ENCODE data around the gene FBXL16.
A peak's percentile ranks its signal among the peaks of the same experiment; 100 is the strongest.

Gene FBXL16

GRCh38 chr16:734981-735881, 29.6 kb upstream of the FBXL16 start:
- no peak for DNase-seq (ENCODE audit: low read depth)

- no peak for DNase-seq (ENCODE audit: low read depth)
Observed at GRCh38 chr16:734208-734980, 28.8 kb upstream of the FBXL16 start.

GRCh38 chr16:733382-734207, 28.0 kb upstream of the FBXL16 start:
- DNase-seq (ENCODE audit: low read depth): no peak

- no peak for DNase-seq (ENCODE audit: low read depth)
Observed at GRCh38 chr16:732936-733335, 27.3 kb upstream of the FBXL16 start.

GRCh38 chr16:732332-732731, 26.7 kb upstream of the FBXL16 start:
- DNase-seq (ENCODE audit: low read depth): no peak

- no peak for DNase-seq (ENCODE audit: low read depth)
Observed at GRCh38 chr16:730666-731509, 25.3 kb upstream of the FBXL16 start.

GRCh38 chr16:729768-730665, 24.4 kb upstream of the FBXL16 start:
- no peak for DNase-seq (ENCODE audit: low read depth)

- DNase-seq (ENCODE audit: low read depth): no peak
Observed at GRCh38 chr16:728890-729744, 23.5 kb upstream of the FBXL16 start.

- DNase-seq (ENCODE audit: low read depth): peak; percentile 69
Observed at GRCh38 chr16:728131-728889, 22.7 kb upstream of the FBXL16 start.

- no peak for DNase-seq (ENCODE audit: low read depth)
Observed at GRCh38 chr16:727291-727977, 21.8 kb upstream of the FBXL16 start.

GRCh38 chr16:726438-727290, 21.1 kb upstream of the FBXL16 start, which contains the start of the genes CCDC78 and HAGHL:
TSS of gene CCDC78 (minus strand) at chr16:726443. CDS start at chr16:726367, 76 bp downstream.
TSS of gene HAGHL (plus strand) at chr16:727106. CDS start at chr16:727510, 404 bp downstream.
- peak; percentile 45 for DNase-seq (ENCODE audit: low read depth)

GRCh38 chr16:726188-726437, 20.5 kb upstream of the FBXL16 start:
- no peak for DNase-seq (ENCODE audit: low read depth)

- no peak for DNase-seq (ENCODE audit: low read depth)
Observed at GRCh38 chr16:725463-726187, 20.0 kb upstream of the FBXL16 start.

GRCh38 chr16:725041-725376, 19.4 kb upstream of the FBXL16 start:
- DNase-seq (ENCODE audit: low read depth): no peak

- no peak for DNase-seq (ENCODE audit: low read depth)
Observed at GRCh38 chr16:724188-725040, 18.8 kb upstream of the FBXL16 start.

- DNase-seq (ENCODE audit: low read depth): no peak
Observed at GRCh38 chr16:723695-724094, 18.1 kb upstream of the FBXL16 start.

All from CMK (cell line).